Fibroblast of skin of left quadriceps (primary cell): ENCODE results near the gene TRAPPC12.
"Not testable (repeated sequence)": the region's sequence is repeated elsewhere in the genome, so short reads cannot be mapped to it uniquely, and the experiment has no call there.

Source experiments
- DNase-seq, 2 experiments: peaks; one replicate each; pipeline ENCODE4 v3.0.0-alpha.2; 2013; ENCODE audit warnings: low read depth in 2 of 2

TRAPPC12 gene

DNA sequence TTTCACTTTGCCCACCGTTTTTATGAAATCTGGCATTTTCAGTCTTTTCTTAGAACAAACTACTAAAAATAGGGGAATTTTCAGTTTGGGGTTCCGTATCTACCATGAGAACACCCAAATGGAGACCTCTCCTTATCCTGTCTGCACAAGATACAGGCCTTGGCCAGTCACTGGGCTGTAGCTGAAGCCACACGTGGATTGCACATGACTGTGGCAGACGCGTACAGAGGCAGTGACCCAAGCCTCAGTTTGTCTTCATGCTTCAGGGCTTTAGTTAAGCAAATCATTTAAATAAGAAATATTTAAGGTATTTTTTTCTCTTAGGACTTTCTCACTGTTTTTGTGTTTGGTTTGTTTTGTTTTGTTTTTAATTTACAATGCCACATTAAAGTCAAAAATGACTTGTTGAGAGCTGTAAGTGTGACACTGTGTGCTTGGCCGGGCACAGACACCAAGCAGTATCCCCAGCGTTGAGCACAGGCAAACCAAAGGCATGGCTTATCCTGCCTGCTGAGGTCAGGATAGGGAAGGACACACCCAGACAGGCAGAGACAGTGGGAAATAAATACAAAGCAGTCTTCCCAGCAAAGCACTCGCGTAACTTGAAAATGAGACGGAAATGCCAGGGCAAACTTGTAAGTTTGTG, 53.3 kb downstream of the TRAPPC12 start:
- DNase-seq = no peak

DNA sequence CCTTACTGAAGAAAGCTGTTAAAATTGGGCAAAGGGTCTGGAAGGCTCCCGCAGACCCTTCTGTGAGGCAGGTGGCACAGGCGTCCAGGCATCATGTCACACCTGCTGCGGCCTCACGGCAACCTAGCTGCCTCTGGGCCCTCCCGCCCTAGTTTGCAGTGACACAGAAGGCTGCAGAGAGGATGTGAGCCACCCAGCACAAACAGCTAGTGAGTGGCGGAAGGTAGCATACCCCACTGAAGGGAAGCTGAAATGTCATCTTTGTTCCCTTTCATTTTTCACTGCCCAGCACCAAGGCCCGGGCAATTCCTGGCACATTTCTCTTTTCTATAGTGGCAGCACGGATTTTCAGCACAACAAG, 53.8 kb downstream of the TRAPPC12 start:
- DNase-seq = no peak

DNA sequence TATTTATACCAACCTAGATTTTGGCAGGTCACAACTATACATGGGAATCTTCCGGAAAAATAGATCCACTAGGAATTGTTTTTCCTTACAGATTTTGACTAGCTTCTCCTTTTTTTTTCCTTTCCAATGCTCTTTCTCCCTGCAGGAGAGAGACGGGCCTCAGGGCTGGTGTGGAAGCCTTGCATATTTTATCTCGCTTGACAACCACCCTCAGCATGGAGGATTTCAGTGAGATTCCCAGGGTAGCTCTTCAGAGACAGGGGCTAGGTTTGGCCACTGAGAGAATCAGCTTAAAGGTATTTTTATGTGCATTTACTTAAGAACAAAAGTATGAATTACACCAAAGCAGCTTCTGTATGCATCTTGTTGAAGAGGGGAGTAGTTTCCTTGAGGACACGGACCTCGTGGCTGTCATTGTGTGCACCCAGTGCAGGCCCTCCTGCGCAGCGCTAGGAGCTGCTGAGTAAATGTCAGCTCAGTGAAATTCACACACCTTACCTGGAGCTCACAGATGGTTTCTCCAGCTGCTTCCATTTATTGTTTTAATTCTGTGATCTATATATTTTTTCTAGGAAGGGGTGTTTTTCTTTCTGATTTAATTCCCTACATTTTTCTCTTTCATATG, 54.4 kb downstream of the TRAPPC12 start:
- no peak for DNase-seq

DNA sequence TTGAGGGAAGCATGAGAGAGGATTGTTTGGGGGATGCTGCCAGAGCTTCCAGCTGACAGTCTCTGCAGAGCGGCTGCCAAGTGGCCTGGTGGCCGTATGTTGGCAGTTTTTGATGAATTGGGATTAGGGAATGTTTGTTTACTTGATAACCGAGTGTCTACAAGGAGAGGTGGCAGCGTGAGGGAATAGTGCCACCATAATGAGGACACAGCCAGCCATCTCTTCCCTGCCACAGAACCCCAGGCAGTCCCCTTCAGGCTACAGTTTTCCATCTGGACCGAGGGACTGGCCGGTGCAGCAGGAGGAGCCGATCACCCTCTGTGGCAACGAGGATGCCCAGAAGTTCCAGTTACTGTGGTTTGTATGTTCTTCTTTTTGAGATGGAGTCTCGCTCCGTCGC, 55.2 kb downstream of the TRAPPC12 start:
- no peak for DNase-seq

DNA sequence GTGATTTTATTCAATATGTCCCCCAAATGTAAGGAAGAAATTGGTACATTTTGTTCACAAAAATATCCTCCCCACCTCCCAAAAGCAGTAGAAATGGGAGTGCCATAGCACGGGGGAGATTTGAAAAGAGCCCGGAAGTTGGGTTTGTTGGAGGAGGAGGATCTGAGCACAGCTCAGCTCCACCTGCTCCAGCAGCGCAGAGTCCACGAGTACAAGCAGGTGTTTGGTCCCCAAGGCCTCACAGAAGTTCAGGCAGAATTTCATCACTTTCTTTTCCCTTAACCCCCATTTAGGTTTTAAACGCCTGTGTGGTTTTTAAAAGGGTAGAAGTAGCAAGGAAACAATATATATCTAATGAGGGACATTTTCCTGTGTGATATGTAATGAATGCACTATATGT, 56.0 kb downstream of the TRAPPC12 start:
- no peak for DNase-seq

DNA sequence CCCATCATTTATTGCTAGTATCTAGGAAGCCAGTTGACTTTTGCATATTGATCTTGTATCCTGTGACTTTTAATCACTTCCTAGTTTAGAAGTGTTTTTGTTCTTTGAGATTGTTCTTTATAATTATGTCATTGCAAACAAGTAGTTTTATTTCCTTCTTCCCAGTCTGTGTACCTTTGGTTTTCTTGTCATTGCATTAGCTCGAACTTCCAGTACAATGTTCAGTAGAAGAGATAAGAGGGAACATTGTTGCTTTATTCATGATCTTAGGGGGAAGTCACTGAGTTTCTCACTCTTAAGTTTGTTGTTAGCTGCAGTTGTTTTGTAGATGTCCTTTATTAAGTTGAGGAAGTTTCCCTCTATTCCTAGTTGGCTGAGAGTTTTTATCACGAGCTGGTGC, 61.0 kb downstream of the TRAPPC12 start:
- DNase-seq = no peak

DNA sequence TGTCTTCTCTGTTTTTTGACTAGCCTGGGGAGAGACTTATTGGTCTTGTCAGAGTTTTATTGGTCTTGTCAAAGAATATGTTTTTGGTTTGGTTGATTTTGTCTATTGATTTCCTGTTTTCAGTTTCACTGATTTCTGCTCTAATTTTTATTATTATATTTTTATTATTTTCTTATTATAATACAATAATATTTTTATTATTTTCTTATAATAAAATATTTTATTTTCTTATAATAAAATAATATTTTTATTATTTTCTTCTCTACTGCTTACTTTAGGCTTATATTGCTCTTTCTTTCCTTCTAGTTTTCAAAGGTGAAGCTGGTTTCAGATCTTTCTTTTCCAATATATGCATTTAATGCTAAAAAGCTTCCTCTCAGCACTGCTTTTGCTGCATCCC, 62.0 kb downstream of the TRAPPC12 start:
- DNase-seq = no peak

DNA sequence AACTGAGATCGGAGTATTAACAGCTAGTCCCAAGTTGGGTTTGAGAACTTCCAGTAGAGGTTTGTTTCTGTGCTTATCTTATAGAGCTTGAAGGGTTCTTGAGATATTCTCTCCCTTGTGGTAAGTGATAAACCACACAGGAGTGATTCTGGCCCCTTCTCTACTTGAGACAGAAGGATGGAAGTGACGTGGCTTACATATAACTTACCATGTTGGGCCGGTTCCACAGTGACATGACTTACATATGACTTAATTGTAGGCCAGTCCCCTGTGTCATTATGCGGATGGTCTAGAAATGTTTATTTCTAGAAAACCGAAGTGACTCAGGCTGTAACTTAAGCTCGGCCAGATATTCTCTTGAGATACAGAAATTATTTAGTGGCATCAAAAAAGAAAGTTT, 62.7 kb downstream of the TRAPPC12 start:
- DNase-seq = no peak

DNA sequence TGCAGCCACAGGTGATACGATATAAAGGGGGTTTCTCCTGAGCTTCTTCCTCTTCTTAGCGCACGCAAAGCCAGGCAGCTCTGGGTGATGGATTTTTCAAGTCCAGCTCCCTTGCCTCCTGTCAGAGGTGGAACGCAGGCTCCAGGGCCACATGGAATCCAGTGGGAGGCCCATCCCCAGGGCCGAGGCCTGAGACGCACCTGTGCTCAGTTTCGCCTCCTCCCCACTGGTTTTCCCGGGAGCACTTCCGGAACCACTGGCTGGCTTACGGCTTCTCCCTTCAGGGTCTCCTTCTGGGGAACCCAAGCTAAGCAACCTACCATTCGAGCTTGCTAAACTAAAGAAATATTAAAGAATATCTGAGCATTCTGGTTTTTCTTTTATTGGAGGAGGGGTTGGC, 63.6 kb downstream of the TRAPPC12 start:
- DNase-seq = no peak

DNA sequence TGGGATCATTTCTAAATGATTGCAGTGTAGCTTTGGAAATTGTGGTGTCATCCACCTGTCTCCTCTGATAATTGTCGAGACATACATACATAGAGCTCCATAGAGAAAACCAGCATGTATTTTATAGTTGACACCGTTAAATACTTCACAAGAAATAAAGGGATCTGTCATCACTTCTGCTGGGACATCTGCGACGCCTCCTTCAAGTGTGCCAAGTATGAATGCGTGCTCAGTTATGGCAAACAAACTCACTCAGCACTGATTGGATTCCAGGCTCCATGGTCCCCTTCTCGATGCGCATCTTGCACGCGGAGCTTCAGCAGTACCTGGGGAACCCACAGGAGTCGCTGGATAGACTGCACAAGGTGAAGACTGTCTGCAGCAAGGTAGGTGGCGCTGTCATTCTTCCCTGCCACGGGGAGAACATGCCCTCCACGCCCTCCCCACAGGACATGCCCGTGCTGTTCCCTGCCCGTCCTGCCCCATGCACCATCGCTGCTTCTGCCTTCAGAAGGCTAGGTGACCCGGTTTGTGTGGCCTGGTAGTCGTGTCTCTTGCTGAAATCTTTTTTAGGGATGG, 64.1 kb downstream of the TRAPPC12 start:
- no peak for DNase-seq

DNA sequence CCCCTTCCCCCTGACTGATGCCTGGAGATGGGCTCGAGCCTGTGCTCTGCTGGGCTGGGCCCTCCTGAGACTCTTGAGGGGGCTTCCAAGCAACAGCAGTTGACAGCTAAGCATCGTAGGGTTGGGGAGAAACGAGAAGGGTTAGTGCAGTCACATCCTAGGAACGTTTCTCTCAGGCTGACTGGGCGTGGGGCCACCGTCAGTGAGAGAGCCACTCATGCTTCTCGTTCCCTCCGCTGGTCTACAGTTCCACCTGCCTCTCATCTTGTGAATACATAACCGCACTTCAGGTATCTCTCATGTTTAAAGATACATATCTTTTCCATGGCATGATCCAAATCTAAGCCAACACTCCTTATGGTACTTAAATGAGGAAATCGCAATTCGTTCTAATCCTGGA, 66.4 kb downstream of the TRAPPC12 start:
- no peak for DNase-seq

DNA sequence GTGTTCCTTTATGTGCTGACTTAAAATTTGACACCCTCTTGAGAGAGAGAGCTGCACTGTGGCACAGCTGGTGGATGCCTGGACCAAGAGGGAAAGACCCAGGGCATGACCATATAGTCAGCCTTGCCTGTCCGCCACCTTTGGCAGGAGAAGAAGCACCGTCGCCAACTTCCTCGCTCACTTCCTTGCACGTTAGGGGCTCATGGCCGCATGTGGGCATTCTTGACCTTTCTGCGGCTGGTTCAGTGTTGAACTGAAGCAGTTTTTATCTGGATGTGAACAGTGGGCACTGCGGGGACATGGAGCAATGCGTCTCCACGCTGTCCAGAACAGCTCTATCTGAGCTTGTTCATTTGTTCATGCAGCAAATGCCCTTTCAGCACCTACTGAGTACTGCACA, 66.9 kb downstream of the TRAPPC12 start:
- no peak for DNase-seq

DNA sequence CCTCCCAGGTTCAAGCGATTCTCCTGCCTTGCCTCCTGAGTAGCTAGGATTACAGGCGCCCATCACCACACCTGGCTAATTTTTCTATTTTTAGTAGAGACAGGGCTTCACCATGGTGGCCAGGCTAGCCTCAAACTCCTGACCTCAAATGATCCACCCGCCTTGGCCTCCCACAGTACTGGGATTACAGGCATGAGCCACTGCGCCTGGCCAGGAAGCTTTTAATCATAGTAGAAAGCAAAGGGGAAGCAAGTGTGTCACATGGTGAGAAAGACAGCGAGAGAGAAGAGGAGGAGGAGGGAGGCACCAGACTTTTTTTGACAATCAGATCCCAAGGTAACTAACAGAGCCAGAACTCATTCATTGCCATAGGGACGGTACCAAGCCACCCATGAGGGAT, 67.7 kb downstream of the TRAPPC12 start:
- DNase-seq = not testable (repeated sequence)

DNA sequence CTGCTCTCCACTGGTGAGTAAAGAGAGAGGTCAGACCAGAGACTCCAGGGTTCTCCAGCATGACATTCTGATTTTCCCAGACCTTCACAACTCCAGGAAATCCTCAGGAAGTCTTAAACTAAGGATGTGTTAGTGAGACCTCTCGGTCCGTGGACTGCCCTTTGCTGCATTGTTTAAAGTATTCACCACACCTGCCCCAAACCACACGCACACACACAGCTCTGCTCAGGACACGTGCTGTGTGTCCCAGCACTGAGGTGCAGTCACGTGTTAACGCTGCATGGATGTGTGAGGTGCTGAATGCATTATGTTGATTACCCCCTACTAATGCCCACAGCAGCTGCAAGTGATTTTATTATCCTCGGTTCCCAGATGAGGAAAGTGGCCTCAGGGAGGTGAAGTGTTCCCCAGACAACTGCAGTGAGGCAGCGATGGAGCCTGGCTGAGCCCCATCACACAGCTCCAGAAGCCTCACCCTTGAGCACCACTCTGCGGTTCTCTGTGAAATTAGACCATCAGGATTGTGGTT, 68.4 kb downstream of the TRAPPC12 start:
- no peak for DNase-seq

DNA sequence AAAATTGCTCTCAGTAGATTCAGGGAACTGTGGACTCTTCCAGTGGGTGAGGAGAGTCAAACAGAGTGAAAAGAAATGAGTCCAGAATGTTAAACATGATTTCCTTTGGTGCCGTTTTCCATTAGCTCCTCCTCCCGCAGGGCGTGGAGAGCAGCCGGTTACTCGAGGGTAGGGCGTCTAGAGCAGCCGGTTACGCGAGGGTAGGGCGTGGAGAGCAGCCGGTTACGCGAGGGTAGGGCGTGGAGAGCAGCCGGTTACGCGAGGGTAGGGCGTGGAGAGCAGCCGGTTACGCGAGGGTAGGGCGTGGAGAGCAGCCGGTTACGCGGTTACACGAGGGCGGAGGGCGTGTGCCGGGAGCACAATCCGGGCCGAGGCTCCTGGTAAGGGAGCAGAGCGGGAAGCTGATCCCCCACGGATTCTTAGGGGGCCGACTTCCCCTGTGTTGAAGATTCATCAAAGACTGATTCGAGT, 69.0 kb downstream of the TRAPPC12 start:
- DNase-seq = not testable (repeated sequence)

DNA sequence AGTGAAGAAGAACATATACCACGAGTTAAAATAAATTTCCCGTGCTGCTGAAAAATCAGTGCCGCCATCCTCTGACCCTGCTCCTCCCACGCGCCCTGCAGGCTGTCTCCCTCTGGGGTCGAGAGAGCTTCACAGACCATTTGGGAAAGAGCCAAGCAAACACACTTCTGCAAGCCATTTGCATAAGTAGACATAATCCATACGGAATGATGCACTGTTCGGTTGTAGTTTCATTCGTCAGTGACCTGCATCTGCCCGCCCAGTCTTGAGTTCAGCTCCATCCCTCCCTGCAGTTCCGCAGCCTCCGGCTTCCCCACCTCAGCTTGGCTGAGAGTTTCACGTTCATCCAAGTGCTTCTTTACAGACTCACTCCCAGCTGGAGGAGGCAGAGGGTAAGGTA, 69.6 kb downstream of the TRAPPC12 start:
- DNase-seq = no peak

DNA sequence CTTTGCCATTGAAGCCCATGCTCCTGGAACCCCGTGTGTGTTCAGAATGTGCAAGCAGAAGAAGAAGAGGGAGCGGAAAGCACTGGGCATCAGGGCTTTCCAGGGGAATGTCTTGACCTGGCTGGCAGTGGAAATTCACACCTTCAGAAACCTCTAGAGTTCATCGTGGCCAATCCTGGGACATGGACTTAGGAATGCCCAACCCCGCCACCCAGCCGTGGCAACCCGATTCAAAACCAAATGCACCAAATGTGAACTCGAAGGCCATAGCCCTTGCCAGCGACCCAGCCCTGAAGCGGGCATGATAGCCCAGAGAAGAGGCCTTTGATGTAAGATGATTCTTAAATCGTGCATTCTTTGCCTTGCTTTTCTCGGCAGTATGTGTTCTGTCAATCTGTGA, 70.4 kb downstream of the TRAPPC12 start:
- DNase-seq = no peak

DNA sequence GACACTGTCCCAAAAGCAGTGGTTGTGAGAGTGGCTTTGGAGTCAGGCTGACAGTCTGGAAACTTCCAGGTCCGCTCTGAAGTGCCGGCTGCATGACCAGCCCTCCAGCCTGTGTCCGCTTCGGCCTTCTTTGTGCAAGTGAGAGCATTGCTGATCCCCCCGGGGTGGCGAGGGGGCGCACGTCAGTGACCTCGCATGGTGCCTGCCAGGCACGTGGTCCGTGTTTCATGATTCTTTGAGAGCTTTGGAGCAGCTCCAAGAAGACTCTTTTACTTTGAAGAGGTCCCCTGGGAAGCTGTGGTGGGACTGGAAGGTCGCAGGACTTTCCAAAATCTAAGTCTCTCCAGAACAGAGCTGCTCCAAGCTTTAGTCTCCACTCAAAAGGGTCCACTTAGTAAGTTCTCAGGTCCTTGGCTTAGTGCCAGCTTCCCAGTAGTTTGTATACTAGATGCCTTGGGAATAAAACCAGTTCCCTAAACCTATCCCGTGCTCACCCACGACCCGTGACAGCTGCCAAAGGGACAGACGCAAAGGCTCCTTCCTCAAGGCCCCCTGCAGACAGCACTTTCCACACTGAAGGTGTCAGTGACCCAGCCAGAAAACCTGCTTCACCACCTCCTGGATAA, 71.0 kb downstream of the TRAPPC12 start:
- DNase-seq = no peak

DNA sequence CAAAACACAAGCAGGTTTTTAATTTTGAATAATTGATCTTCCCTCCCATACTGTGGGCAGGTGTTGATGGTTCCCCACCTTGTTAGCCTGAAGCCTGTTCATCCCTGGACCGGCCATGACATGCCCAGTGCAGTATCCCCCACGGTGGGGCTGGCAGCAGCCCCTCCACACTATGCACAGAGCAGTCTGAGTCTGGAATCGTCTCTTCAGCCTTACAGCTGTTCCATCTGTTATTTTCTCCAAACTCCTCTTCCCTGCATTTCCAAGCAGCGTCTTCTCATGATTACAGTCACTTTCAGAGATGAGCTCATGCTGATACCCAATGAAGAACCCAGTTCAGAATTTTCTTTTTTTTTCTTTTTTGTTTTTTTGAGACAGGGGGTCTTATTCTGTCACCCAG, 71.7 kb downstream of the TRAPPC12 start:
- DNase-seq = no peak

DNA sequence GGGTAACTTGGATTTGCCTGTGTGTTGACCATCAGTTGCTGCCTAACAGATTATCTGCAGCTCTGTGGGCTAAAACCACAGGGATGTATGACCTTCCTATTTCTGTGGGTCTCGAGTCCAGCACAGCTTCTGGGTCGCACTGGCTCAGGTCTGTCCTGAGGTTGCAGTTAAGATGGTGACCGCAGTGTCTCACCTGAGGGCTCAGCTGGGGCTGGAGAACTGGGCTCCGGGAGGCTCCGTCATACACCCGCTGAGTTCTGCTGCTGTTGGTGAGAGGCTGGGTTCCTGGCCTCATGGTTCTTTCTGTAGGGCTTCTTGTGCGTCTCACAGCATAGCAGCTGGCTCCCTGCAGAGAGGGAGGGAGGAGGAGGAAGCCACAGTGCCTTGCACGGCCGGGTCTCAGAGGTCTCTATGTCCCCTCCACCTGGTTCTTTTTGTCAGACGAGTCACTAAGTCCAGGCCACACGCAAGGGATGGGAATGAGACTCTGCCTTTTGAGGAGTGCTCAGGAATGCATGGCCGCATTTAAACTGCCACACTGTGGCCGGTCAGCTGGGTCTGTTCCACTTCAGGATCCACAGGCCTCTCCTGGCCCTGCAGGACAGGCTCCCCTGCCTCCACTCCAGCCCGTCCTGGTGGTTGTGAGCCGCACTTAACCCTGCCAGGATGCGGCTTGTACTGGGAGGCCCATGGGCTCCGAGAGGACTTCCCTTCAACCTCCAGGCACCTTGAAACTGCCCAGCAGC, 72.6 kb downstream of the TRAPPC12 start:
- DNase-seq = no peak

DNA sequence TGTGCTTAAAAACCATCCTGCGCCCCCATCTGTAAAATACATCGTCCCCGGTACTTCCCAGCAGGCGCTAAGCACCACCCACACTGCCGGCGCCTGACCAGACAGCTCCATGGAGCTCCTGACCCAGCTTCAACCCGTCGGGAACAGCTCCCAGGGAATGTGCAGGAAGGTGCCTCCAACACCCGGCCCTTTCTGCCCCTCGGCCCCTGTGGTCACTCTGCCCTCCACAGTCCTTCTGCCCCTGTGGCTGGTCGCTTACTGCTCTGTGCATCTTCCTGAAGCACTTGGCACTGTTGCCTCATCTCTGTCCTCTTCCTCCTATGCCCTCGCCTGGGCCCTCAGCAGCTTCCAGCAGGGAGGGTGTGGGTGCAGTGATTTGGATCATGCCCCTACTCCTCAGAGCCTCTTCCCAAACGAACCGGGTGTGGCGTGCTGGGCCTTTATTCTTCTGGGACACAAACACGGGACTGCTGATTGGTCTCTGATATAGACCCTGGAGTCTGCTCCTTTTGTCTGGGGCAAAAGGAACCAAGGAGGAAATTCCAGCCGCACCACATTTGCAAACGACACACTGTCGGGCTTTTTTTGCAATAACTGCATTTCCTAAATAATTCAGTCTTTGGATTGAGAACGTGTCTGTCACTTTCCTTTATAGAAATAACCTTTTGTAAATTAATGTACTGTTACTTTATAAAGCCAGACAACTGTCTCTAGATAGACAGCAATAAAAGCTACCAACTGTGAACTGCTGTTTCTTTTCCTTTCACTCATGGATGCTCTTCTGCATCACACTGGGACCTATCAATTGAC, 73.9 kb downstream of the TRAPPC12 start:
- no peak for DNase-seq
